HG02642 (cell line): ENCODE measurements around the gene AMIGO3.

Experiments used
- ATAC-seq: cut with Tn5 transposase; IDR thresholded peaks from one replicate; pipeline ENCODE4 v1.9.1; 2021; ENCODE audit warnings: mild to moderate bottlenecking; ENCODE audit not compliant: unreplicated experiment, poor library complexity

AMIGO3 gene

DNA sequence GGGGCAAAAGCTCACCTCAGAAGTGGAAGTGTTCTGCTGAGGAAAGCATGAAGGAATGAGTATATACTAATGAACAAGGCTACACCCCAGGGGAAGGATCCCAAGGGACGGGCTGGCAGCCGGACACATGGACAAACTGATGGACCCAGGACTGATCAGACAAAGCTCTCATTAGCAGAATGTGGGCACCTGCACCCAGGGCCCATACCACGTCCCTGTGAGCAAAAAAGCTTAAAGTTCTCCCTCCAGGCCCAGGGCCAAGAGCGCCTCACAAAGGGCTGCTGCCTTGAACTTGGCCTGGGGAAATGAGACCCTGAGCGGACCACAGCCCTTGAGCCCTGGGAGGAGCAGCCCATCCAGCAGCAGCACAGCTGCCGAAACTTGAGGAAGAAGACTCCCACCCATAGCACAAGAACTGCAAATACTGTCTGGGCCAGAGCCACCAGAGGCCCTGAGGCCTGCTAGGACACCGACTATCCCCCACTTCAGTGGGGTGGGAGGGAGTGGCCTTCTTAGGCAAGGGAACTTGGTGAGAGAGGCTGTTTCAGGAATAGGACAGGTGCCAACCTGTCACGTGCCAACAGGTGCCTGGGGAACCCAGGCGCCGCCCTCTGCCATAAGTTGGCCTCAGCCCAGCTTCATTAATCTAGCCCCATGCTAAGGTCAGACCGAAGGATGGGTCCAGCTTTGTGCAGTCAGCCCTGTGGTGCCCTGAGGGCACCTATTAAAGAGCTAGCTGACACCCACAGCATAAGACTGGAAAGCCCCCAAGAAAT lies 6.6 kb upstream of the AMIGO3 start:
- no peak for ATAC-seq

DNA sequence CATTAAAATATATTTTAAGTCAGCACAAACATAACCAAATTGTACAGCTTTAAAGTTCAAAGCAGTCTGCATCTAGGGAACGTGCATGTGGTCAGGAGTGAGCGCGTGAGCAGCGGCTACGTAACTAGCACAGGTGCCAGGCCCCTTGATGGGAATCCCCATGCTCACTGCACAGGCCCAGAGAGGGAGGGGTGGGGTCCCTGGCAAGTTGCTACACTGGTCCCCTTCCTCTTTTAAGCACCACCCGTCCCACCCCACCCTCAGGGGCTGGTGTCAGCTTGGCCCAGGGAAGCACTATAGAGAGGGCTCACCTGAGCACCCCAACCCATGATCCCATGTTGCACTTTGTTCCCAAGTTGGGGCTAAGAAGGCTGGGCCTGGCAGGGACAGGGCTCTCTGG lies 5.1 kb upstream of the AMIGO3 start:
- ATAC-seq: no peak

DNA sequence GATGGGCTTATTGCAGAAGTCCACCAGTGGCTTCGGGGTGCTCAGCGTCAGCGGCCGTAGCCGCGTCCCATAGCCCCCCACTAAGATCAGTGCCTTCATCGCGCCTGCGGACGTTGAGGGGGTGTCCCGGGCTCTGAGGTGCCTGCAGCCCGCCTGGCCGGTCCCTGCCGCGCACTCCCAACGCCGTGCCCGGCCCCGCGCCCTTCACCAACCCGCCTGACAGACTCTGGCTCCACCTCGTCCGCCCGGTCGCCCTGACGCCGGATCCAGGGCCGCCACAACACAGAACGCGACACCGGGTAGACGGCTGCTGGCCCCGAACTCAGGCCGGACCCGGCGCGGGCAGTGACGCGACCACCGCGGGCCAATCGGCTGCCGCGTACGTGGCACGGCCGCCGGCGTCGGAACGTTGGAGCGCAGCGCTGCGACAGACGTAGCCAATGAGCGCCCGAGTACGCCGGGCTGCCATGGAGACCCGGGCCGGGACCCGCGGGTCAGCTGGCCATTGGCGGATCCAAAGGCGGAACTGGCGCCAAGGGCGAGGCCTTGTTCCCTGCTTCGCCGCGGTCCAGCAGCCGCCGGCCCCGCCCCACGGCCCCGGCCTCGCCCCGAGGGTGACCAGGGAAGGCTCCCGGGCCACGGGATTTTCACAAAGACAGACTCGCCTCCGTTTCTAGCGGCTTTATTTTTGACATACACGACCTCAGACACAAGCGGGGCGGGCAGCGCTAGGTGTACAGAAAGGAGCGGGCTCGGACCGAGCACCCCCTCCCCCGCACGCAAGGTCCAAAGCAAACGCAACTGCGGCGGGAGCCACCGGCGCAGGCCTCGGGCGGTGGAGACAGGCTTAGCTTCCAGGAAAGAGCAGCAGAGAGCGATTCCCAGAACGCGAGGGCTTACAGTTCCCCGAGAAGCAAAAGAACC lies 4.4 kb upstream of the AMIGO3 start, which contains the start of gene GMPPB:
Gene GMPPB, minus strand, starts transcription at position 324 of the 924 bp plus-strand sequence. Its CDS starts 225 bp downstream, at position 99.
- ATAC-seq: peak; percentile 78

DNA sequence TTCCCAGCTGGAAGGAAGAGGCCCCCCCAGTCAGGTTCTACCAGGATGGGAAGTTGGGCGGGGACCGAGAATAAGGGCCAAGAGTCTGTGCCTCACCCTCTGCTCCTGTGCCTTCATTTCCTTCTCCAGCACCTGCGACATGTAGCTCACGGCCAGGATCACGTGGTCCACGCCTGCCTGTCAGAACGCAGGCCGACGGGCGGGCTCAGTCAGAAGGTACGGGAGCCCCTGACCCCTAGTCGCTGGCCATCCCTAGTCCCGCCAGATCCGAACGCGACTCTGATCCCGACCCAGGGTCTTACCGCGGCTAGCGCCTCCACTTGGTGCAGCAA lies 3.8 kb upstream of the AMIGO3 start:
- peak; percentile 6 for ATAC-seq

DNA sequence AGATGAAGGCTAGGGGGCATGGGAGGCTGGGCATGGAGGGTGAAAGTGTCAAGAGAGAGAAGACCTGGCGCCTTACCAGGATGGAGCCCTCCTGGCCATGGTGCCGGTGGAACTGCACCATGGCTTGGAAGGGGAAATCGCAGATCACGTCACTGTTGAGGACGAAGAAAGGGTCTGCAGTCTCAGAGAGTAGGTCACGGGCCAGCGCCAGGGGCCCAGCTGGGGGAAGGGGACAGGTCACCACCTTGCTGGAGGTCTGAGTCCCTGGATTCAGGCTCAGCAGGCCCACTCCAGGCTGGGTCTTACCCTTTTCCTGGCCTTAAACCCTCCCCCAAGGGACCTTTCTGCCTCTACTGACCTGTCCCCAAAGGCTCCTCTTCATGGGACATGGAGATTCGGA lies 3.4 kb upstream of the AMIGO3 start:
- ATAC-seq: no peak

DNA sequence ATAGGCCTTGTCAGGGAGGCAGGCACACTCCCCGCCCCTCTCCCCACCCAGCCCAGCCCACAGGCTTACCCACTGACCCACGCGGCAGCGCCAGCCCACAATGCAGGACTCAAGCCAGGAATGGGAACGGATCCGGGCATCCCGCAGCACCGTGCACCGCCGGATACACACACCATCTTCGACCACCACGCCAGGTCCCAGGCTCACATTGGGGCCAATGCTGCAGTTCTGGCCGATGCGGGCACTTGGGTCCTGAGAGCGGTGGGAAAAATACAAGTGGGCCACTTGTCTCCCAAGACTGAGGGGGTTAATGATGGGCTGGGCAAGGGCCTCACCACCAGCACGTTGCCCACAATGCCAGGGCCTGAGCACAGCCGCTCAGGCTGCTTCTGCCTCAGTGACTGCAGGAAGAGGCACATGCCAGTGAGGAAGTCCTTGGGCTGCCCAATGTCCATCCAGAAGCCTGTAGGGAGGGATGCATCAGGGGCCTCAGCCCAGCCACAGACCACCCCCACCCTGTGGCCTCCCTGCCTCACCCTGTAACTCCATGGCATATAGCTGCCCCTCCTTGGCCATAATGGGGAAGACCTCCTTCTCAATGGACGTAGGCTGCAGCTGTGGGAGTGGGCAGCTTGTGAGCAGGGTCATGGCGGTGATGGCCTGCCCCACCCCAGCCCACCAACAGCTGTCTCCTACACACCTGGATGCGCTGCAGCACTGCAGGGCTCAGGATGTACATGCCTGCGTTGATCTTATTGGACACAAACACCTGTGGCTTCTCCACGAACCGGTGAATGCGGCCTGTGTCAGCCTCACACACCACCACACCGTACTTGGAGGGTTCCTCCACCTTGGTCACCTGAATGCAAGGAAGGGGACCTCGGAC lies 2.7 kb upstream of the AMIGO3 start:
- ATAC-seq: no peak

DNA sequence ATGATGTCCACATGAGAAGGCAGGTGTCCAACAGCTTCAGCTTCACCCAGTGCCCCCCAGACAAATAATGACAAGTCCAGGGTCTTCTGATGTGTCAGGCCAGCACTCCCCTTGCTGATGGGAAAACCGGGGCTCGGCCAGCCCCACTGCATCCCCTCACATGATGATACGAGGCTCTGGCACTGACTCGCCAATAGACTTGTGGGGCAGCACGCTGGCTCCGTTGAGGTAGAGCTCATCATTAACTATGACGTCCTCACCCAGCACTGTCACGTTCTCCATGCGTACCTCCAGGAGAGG lies 2.1 kb upstream of the AMIGO3 start:
- ATAC-seq: no peak

DNA sequence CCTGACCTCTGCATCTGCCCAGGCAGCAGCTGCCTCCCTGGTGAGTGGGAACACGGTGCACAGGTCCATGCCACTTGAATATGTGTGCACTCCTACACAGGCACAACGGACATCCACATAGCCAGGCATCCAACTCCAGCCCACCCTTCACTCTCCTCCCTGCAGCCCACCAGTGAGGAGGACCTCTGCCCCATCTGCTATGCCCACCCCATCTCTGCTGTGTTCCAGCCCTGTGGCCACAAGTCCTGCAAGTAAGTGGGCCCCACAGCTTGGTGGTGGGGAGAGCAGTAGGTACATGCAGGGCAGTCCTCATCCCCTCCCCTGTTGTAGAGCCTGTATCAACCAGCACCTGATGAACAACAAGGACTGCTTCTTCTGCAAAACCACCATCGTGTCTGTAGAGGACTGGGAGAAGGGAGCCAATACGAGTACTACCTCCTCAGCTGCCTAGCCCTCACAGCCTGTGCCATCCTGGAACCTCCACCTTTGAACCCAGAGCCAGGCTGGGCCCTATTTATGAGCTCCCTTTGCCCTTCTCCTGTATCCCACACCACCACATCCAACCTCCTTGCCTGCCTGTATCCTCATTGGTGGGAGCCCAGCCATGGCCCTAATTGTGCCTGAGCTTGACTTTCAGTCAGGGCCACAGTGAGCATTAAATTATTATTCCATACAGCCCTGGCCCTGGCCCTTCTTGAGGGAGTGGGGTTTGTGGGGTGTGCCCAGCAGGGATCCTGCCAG lies 1.5 kb upstream of the AMIGO3 start:
- no peak for ATAC-seq

DNA sequence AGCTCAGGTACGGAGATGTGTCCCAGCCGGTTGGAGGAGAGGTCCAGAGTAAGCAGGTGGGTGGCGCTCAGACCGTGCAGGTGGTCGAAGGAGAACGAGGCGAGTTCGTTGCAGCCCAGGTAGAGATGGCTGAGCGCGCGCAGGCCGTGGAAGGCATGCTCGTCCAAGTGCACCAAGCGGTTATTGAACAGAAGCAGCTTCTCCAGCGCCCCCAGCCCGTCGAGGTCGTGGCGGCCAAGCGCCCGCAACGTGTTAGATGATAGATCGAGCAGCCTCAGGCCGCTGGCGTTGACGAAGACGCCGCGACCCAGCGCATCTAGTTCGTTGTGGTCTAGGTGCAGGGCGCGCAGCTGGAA lies 648 bp downstream of the AMIGO3 start:
- ATAC-seq: no peak

DNA sequence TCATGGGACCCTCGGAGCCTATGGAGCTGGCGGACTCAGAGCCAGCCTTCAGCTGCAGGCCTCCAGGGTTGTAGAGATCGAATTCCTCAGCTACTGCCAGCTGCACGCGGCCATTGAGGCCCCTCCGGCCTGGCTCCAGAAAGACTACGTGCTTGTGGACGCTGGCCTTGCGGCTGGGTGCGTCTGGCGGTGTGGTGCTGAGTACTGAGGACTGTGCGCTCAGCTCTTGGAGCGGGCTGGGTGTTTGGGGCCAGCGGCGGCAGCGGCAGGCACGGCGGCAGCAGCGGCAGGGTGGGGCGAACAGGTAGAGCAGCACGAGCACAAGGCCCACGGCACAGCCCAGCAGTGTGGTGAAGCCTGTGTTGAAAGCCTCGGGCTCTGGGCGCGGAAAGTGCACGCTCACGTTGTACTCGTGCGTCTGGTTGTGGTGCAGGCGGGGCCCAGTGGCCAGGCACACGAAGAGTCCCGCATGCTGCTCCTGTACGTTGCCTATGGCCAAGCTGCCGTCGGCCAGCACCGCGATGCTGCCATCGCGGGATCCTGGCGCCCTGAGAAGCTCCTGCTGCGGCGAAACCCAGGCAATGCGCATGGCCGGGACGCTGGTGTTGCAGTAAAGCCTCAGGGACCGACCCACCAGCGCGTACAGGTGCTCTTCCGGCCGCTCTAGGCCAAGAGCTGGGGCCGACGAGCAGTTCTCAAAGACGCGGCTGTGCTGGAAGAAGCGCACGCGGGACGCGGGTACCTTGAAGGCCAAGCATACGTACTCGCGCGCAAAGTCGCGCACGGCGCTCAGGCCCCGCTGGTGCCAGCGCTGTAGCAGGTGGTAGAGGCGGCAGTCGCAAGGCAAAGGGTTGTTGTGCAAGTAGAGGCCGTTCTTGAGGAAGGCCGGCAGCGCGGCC lies 1.3 kb downstream of the AMIGO3 start:
- ATAC-seq: no peak

DNA sequence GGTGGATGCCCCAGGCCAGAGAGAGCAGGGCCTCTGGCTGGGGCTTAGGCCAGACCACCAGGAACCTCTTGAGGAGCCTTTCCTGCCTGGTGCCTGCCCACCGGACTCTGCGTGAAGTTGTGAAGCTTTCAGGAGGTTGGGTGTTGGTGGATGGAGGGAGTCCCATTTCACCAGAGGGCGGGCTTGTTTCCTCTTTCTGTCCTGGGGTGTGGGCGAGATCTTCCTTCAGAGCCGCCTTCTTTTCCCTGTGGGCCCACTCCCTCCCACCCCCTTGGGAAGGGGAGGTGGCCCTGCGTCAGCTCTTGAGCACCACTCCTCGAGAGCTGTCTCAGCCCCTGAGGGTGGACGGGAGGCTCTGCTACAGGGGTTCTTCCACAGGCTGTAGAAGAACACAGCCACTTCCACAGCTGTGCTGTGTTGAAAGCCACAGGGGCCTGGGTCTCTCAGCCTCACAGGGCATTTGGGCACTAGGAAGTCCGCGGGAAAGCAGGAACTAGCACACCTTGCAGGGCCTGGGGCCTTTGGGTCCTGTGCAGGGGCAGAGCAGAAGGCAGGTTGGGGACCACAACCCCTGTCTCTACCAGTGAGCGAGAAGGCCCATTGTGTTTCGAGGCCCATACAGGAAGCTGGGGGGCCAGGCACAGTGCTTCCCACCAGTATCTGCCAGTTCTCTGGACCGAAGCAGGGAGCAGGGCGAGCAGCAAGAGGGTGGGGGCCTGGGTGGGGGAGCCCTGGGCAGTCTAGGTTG lies 2.1 kb downstream of the AMIGO3 start:
- ATAC-seq: no peak

DNA sequence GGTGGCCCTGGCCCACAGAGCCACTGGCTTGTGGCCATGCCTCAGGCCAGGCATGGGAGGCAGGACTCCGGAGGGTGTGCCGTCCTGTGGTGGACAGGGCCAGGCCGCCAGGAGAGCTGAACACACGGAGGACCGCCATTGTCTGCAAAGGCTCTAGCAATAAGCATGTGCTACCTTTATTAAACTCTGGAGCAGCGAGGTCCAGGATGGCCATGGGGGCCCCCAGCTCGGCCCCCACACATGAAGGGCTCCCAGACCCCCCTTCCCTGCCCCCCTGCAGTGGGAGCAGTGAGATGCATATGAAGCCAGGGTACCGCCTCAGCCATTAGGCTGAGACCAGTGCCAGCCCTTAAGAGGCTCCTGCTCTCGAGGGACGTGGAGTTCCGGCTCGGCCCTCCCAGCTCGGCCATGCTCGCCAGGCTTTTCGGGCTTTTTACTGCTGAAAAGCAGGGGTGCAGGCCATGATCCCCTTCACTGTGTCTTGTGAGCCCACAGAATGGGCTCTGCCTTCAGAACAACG lies 2.7 kb downstream of the AMIGO3 start:
- ATAC-seq: no peak

DNA sequence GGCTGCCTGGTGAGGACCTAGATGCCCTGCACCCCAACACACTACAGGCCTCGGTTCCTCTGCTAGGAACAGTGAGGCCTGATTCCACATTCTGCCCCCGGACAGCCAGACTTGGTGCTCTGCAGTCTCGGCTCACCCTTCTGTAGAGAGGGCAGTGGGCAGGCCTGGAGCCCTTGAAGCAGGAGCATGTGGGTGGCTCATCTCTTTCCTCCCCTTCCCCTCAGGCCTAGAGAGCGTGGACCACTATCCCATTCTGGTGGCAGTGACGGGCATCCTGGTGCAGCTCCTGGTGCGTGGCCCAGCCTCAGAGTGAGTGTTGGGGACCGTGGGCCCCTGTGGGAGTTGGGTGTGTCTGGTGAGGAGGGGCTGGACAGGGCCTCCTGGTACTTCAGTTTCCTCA lies 3.3 kb downstream of the AMIGO3 start:
- ATAC-seq: no peak

DNA sequence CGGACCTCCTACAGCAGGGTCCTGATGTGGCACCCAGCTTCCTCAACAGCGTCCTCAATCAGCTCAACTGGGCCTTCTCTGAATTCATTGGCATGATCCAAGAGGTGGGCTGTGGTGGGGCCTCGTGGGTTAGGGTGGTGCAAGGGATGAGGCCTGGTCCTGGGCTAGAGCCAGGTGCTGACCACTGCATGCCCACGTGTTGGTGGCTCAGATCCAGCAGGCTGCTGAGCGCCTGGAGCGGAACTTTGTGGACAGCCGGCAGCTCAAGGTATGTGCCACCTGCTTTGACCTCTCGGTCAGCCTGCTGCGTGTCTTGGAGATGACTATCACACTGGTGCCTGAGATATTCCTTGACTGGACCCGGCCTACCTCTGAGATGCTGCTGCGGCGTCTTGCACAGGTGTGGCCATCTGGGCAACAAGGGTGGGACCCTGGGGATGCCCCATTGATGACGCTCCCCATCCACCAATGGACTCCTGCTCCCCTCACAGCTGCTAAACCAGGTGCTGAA lies 3.8 kb downstream of the AMIGO3 start:
- ATAC-seq: no peak

DNA sequence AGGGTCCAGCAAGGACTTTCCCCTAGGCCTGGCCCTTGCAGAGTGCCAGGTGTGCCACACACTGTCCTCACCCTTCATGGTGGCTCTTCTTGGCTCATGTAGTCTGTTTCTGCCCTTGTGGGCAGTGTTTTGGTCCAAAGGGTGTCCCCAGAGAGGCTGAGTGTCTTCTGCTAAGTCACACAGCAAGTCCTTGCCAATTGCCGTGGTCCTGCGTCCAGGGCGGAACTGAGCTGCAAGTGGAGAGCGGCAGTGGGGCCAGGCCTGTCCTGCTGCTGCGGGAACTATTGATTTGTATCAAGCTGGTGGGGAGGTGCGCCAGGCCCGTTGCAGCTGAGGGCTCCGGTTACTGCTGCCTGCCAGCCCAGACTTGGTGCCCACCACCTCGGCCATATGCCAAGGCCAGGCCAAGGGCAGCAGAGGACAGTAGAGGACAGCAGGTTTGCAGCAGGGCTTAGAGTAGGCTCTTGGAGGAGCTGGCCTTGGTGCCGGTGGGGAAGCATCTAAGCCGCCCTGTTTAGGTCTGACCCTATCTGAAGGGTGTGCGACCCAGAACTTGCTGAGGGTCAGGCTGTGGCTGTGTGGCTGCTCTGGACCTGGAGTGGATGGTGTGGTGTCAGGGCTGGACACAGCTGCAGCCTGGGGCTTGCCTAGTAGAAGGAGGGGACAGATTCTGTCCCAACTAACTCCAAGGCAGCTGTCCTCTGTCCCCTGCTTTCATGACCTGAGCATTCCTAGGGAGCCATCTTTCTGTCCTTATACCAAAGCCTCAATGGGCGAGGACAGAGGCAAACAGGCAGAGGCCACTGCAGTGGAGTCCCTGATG lies 4.5 kb downstream of the AMIGO3 start:
- no peak for ATAC-seq

DNA sequence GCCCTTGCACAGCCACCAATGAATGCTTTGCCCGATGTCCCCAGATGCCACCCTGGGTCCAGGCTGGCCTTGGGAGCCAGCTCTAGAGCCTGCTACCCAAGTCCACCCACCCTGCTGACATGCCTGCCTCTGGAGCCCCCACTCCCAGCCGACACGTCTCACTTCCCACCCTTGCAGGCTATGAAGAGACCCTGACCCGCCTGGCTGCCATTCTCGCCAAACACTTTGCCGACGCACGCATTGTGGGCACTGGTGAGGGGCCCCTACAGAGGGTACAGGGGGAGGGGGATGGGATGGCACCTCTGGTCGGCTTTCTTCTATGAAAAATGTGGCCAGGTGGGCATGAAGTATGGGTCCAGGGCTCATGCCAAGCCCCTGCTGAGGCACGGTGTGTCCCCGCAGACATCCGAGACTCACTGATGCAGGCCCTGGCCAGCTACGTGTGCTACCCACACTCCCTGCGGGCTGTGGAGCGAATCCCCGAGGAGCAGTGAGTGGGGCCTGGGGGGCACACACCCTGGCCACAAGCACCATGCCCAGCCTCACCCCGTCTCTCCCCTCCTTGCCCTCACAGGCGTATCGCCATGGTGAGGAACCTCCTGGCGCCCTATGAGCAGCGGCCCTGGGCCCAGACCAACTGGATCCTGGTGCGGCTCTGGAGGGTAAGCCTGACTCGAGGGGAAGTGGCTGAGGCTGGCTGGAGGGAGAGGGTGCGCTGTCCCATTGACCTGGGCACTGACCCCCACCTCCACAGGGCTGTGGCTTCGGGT lies 6.0 kb downstream of the AMIGO3 start:
- no peak for ATAC-seq
